ENCODE measurements around the gene BANF2. TPM values are rescaled to one million over a fixed set of nuclear protein-coding genes. Genes with fewer than 3 reads are reported as not detected.
"Not testable (repeated sequence)": the region's sequence is repeated elsewhere in the genome, so short reads cannot be mapped to it uniquely, and the experiment has no call there.

The BANF2 gene
- total and polyA plus RNA-seq, 9 donors, result not detected

DNA sequence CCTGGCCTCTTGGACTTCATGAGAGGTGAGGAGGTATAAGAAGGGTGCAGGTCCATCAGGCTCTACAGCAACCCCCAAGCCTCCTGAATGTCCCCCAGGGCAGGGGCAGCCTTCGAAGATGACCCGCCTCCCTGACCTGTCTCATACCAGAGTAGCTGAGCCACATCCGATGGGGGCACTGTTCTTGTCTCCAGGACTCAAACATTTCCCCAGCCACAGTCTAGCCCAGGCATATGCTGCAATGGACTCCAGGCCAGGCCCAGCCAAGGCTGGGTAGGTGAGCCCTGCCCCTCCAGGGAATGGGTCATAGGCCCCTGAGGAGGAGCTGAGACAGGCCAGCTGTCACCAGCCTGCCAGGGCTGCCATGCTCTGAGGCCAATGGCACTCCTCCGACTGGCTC, 65.3 kb downstream of the BANF2 start:
- intact Hi-C loops (cut with DNase I), result no loop called here
- no peak overlapping the region for H3K27ac ChIP-seq
- no peaks in the 10 kb centered on the region for H3K27me3 ChIP-seq
- 72 to 96% (median 82%) methylated on average over 4 of the region's 4 CpGs for WGBS, 3 donors
- TF ChIP-seq EP300 (IDR thresholded peaks at IDR 0.05) (no peak), CTCF (IDR thresholded peaks at IDR 0.05) (no peak), POLR2A (IDR thresholded peaks at IDR 0.05) (no peak)
- no peaks in the 10 kb centered on the region for H3K4me1 ChIP-seq (ENCODE audit: insufficient read depth)
- no peak for DNase-seq
- H3K4me3 ChIP-seq, result no peak overlapping the region
- no peaks in the 10 kb centered on the region for H3K9me3 ChIP-seq
- no peaks in the 10 kb centered on the region for H3K36me3 ChIP-seq

- 81 to 87% (median 83%) methylated on average over 7 of the region's 7 CpGs for WGBS, 3 donors
- intact Hi-C loops (cut with DNase I), result no loop called here
- no peaks in the 10 kb centered on the region for H3K9me3 ChIP-seq
- H3K27me3 ChIP-seq, result no peaks in the 10 kb centered on the region
- TF ChIP-seq CTCF (IDR thresholded peaks at IDR 0.05) (no peak), POLR2A (IDR thresholded peaks at IDR 0.05) (no peak), EP300 (IDR thresholded peaks at IDR 0.05) (no peak)
- H3K36me3 ChIP-seq, result no peaks in the 10 kb centered on the region
- no peaks in the 10 kb centered on the region for H3K4me1 ChIP-seq (ENCODE audit: insufficient read depth)
- DNase-seq, result no peak
- no peak overlapping the region for H3K4me3 ChIP-seq
- H3K27ac ChIP-seq, result no peak overlapping the region
These were observed 65.8 kb downstream of the BANF2 start for GRCh38 chr20:17765584-17765983.

DNA sequence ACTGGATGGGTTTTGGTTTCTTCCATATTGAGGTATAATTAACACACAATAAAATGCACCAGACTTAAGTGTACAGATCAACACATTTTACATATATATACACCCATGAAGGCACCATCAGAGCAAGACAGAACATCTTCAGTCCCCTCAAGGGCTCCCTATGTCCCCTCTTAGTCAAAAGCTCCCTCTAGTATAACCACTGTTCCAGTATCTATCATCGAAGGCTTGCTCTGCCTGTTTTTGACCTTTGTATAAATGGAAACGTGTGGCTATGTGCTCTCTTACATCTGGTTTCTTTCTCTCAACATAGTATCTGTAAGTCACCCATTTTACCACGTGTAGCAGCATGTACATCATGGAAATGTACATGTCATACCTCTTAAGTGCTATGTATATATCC, 66.5 kb downstream of the BANF2 start:
- no peak overlapping the region for H3K4me3 ChIP-seq
- no peaks in the 10 kb centered on the region for H3K36me3 ChIP-seq
- WGBS, 3 donors, result 75 to 76% (median 75%) methylated on average over 3 of the region's 3 CpGs
- H3K27ac ChIP-seq, result no peak overlapping the region
- no peaks in the 10 kb centered on the region for H3K27me3 ChIP-seq
- intact Hi-C loops (cut with DNase I), result no loop called here
- no peaks in the 10 kb centered on the region for H3K9me3 ChIP-seq
- TF ChIP-seq CTCF (IDR thresholded peaks at IDR 0.05) (no peak), EP300 (IDR thresholded peaks at IDR 0.05) (no peak), POLR2A (IDR thresholded peaks at IDR 0.05) (no peak)
- H3K4me1 ChIP-seq (ENCODE audit: insufficient read depth), result no peaks in the 10 kb centered on the region
- DNase-seq, result no peak

DNA sequence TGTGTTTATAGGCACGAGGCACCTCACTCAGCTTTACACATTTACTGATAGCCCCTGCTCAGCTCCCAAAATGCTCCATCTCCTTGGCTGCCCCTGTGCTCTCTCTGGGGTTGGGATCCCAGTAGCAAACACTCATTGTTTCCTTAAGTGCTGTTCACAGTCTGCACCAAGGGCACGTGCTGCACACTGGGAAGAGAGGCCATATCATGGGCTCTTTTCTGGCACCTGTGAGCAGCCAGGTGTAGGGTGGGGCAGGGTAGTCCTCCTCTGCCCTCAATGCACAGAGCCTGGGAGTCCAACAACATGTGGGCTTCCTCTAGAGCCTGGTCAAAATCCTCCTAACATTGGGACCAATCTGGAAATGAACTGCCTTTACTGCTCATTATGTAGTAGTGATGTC, 67.9 kb downstream of the BANF2 start:
- 72 to 80% (median 77%) methylated on average over 2 of the region's 2 CpGs for WGBS, 3 donors
- intact Hi-C loops (cut with DNase I), result no loop called here
- Histone ChIP-seq H3K4me3 (no peak overlapping the region), H3K9me3 (no peaks in the 10 kb centered on the region), H3K36me3 (no peaks in the 10 kb centered on the region), H3K27me3 (no peaks in the 10 kb centered on the region), H3K27ac (no peak overlapping the region), H3K4me1 (ENCODE audit: insufficient read depth) (no peaks in the 10 kb centered on the region)
- TF ChIP-seq CTCF (IDR thresholded peaks at IDR 0.05) (no peak), EP300 (IDR thresholded peaks at IDR 0.05) (no peak), POLR2A (IDR thresholded peaks at IDR 0.05) (no peak)
- DNase-seq, result no peak

- 67 to 73% (median 71%) methylated on average over 2 of the region's 2 CpGs for WGBS, 3 donors
- no peak for TF ChIP-seq POLR2A (IDR thresholded peaks at IDR 0.05)
- no peak for TF ChIP-seq CTCF (IDR thresholded peaks at IDR 0.05)
- TF ChIP-seq EP300 (IDR thresholded peaks at IDR 0.05), result no peak
- H3K36me3 ChIP-seq, result no peaks in the 10 kb centered on the region
- H3K4me3 ChIP-seq, result no peak overlapping the region
- H3K4me1 ChIP-seq (ENCODE audit: insufficient read depth), result no peaks in the 10 kb centered on the region
- H3K27ac ChIP-seq, result no peak overlapping the region
- no peaks in the 10 kb centered on the region for H3K9me3 ChIP-seq
- intact Hi-C loops (cut with DNase I), result no loop called here
- H3K27me3 ChIP-seq, result no peaks in the 10 kb centered on the region
- no peak for DNase-seq
These were observed 68.5 kb downstream of the BANF2 start for GRCh38 chr20:17768271-17768670.

GRCh38 chr20:17769716-17770115, 70.0 kb downstream of the BANF2 start:
- H3K36me3 ChIP-seq; H3K27me3 ChIP-seq; H3K4me3 ChIP-seq; H3K27ac ChIP-seq; H3K9me3 ChIP-seq; DNase-seq; H3K4me1 ChIP-seq (ENCODE audit: insufficient read depth): not testable (repeated sequence)
- intact Hi-C loops (cut with DNase I), result loop anchor here in 1 of 4 donors (5.0 kb wide), 1 partner anchor 67 kb away; no protein-coding TSS in a partner anchor
- 94 to 98% (median 96%) methylated on average over 8 of the region's 8 CpGs for WGBS, 3 donors

Data from ovary (tissue), 9 donors.